IPS-20b (cell line): ENCODE results near the gene EVA1A.
"Not testable (repeated sequence)": the region's sequence is repeated elsewhere in the genome, so short reads cannot be mapped to it uniquely, and the experiment has no call there.

Experiments used
- H3K27ac ChIP-seq: one replicate; pipeline ENCODE4 v1.5.1; 2013; ENCODE audit warnings: low read length
- H3K27me3 ChIP-seq: 2 replicates; pipeline ENCODE4 v1.6.1; 2013; ENCODE audit warnings: mild to moderate bottlenecking, low read length, inconsistent platforms; ENCODE audit not compliant: insufficient read depth
- H3K36me3 ChIP-seq: 2 replicates; pipeline ENCODE4 v1.6.1; 2013; ENCODE audit warnings: low read depth, mild to moderate bottlenecking, inconsistent platforms, low read length, moderate library complexity; ENCODE audit not compliant: insufficient read depth
- H3K4me1 ChIP-seq: 2 replicates; pipeline ENCODE4 v1.6.1; 2013; ENCODE audit warnings: mild to moderate bottlenecking, control low read depth, inconsistent platforms, low read length, moderate library complexity; ENCODE audit not compliant: insufficient read depth
- H3K4me3 ChIP-seq: 2 replicates; pipeline ENCODE4 v1.5.1; 2013; ENCODE audit warnings: mild to moderate bottlenecking, low read length, inconsistent platforms
- H3K9ac ChIP-seq: 2 replicates; pipeline ENCODE4 v1.6.1; 2013; ENCODE audit warnings: low read depth, mild to moderate bottlenecking, inconsistent platforms, low read length, moderate library complexity
- H3K9me3 ChIP-seq: 2 replicates; pipeline ENCODE4 v1.6.1; 2013; ENCODE audit warnings: mild to moderate bottlenecking, low read depth, low read length, inconsistent platforms; ENCODE audit not compliant: insufficient read depth

Gene EVA1A

GRCh38 chr2:75499534-75499933 is 61.2 kb downstream of the EVA1A start:
- no peak overlapping the region for H3K9ac ChIP-seq
- H3K27ac ChIP-seq: no peak overlapping the region
- H3K4me3 ChIP-seq: no peak overlapping the region
- no peaks in the 10 kb centered on the region for H3K9me3 ChIP-seq
- no peaks in the 10 kb centered on the region for H3K36me3 ChIP-seq
- no peaks in the 10 kb centered on the region for H3K4me1 ChIP-seq
- H3K27me3 ChIP-seq: no peaks in the 10 kb centered on the region

GRCh38 chr2:75498907-75499306 is 61.8 kb downstream of the EVA1A start:
- Histone ChIP-seq H3K4me3 (no peak overlapping the region), H3K9me3 (no peaks in the 10 kb centered on the region), H3K27me3 (no peaks in the 10 kb centered on the region), H3K9ac (no peak overlapping the region), H3K27ac (no peak overlapping the region), H3K4me1 (no peaks in the 10 kb centered on the region), H3K36me3 (no peaks in the 10 kb centered on the region)

GRCh38 chr2:75497256-75497655 is 63.5 kb downstream of the EVA1A start:
- Histone ChIP-seq H3K27me3 (no peaks in the 10 kb centered on the region), H3K9me3 (no peaks in the 10 kb centered on the region), H3K4me3 (no peak overlapping the region), H3K9ac (no peak overlapping the region), H3K4me1 (no peaks in the 10 kb centered on the region), H3K27ac (no peak overlapping the region), H3K36me3 (no peaks in the 10 kb centered on the region)

- Histone ChIP-seq H3K36me3 (no peaks in the 10 kb centered on the region), H3K27ac (no peak overlapping the region), H3K9me3 (no peaks in the 10 kb centered on the region), H3K4me1 (no peaks in the 10 kb centered on the region), H3K4me3 (no peak overlapping the region), H3K27me3 (no peaks in the 10 kb centered on the region), H3K9ac (no peak overlapping the region)
Measured at GRCh38 chr2:75495862-75496261, 64.9 kb downstream of the EVA1A start.

GRCh38 chr2:75494137-75494769 is 66.5 kb downstream of the EVA1A start:
- Histone ChIP-seq H3K27ac (no peak overlapping the region), H3K4me3 (no peak overlapping the region), H3K9me3 (no peaks in the 10 kb centered on the region), H3K36me3 (no peaks in the 10 kb centered on the region), H3K27me3 (no peaks in the 10 kb centered on the region), H3K9ac (no peak overlapping the region), H3K4me1 (no peaks in the 10 kb centered on the region)

DNA sequence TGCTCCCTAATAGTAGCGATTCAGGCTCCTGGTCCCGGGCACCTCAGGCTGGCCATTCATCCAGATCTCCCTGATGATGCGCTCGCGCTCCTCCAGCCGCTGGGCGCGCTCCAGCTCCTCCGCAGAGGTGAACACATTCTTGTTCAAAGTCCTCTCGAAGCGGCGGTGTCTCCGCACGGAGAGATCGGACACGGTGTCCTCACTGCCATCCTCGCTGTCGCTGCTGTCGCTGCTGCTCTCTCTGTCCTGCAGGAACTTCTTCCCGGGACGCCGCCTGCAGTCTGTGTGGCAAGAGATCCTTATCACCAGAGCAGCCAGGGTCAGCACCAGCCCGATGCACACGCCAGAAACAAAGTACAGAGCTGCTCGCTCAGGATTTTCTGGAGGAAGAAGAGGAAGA is 67.5 kb downstream of the EVA1A start:
- Histone ChIP-seq H3K27me3 (no peaks in the 10 kb centered on the region), H3K36me3 (no peaks in the 10 kb centered on the region), H3K4me3 (no peak overlapping the region), H3K4me1 (no peaks in the 10 kb centered on the region), H3K9me3 (no peaks in the 10 kb centered on the region), H3K9ac (no peak overlapping the region), H3K27ac (no peak overlapping the region)

DNA sequence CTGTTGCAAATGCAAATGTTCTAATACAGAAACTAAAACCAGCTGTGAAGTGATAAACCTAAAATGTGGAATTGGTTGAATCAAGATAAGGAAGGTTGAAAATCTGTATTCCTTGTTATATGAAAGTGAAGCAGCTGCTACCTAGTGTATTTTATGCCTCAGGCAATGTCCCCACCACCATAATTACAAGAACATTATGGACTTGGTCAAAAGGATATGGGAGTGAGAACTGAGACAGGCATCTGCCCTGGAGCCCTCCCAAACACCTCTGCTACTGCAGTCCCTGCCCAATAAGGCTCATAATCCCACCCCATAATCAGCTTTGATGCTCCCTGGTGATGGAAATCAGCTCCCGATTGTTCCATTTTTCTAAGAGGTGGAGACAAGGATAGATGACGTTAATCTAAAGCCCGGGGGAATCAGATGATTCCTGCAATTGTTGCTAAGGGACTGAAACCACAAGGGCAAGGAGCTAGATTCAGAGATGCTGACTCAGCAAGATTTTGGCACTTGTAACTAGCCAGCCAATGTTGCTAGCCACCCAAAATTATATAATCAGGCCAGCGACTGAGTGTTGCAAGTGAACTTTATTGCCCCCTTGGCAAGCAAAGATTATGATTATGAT is 69.5 kb downstream of the EVA1A start:
- H3K4me3 ChIP-seq: no peak overlapping the region
- H3K9ac ChIP-seq: no peak overlapping the region
- H3K36me3 ChIP-seq: no peaks in the 10 kb centered on the region
- no peak overlapping the region for H3K27ac ChIP-seq
- no peaks in the 10 kb centered on the region for H3K4me1 ChIP-seq
- H3K27me3 ChIP-seq: no peaks in the 10 kb centered on the region
- no peaks in the 10 kb centered on the region for H3K9me3 ChIP-seq

- Histone ChIP-seq H3K4me3 (no peak overlapping the region), H3K9ac (no peak overlapping the region), H3K36me3 (no peaks in the 10 kb centered on the region), H3K27me3 (no peaks in the 10 kb centered on the region), H3K4me1 (no peaks in the 10 kb centered on the region), H3K27ac (no peak overlapping the region), H3K9me3 (no peaks in the 10 kb centered on the region)
Measured at GRCh38 chr2:75489721-75490120, 71.0 kb downstream of the EVA1A start.

GRCh38 chr2:75488157-75488556 is 72.6 kb downstream of the EVA1A start:
- Histone ChIP-seq H3K36me3 (no peaks in the 10 kb centered on the region), H3K27me3 (no peaks in the 10 kb centered on the region), H3K9me3 (no peaks in the 10 kb centered on the region), H3K27ac (no peak overlapping the region), H3K9ac (no peak overlapping the region), H3K4me1 (no peaks in the 10 kb centered on the region), H3K4me3 (no peak overlapping the region)

- H3K4me3 ChIP-seq, H3K27ac ChIP-seq: not testable (repeated sequence)
Measured at GRCh38 chr2:75486735-75487134, 74.0 kb downstream of the EVA1A start.

GRCh38 chr2:75484840-75485239 is 75.9 kb downstream of the EVA1A start:
- Histone ChIP-seq H3K36me3 (no peaks in the 10 kb centered on the region), H3K4me3 (no peak overlapping the region), H3K4me1 (no peaks in the 10 kb centered on the region), H3K27ac (no peak overlapping the region), H3K9ac (no peak overlapping the region), H3K9me3 (no peaks in the 10 kb centered on the region), H3K27me3 (no peaks in the 10 kb centered on the region)

More at GRCh38 chr2:75486735-75487134, 74.0 kb downstream of the EVA1A start:
- not testable (repeated sequence) for H3K9me3 ChIP-seq, H3K36me3 ChIP-seq, H3K4me1 ChIP-seq, H3K9ac ChIP-seq, H3K27me3 ChIP-seq

DNA sequence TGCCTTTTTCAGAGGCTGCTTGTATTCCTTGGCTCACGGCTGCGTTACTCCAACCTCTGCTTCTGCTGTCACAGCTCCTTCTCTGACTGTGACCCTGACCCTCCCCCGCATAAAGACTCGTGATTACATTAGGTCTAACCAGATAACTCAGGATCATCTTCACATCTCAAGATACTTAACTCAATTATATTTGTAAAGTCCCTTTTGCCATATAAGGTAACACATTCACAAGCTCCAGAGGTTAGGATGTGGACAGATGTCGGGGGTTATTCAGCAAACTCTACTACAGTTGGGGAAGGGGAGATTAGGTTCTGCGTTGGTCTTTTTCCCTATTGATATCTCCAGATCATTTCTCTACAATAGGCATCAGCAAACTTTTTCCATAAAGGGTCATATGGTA is 76.9 kb downstream of the EVA1A start:
- H3K9ac ChIP-seq: no peak overlapping the region

More for the DNA sequence above, 76.9 kb downstream of the EVA1A start:
- no peaks in the 10 kb centered on the region for H3K27me3 ChIP-seq
- no peaks in the 10 kb centered on the region for H3K36me3 ChIP-seq
- H3K9me3 ChIP-seq: no peaks in the 10 kb centered on the region
- H3K27ac ChIP-seq: no peak overlapping the region
- H3K4me1 ChIP-seq: no peaks in the 10 kb centered on the region
- H3K4me3 ChIP-seq: no peak overlapping the region
